ENCODE results near the gene RFX5.
"Not testable (repeated sequence)": the region's sequence is repeated elsewhere in the genome, so short reads cannot be mapped to it uniquely, and the experiment has no call there.

- not testable (repeated sequence) for TF ChIP-seq MYC (CRISPR knock-in tag; IDR thresholded peaks at IDR 0.05; ENCODE audit: borderline replicate concordance); HDAC6 (IDR thresholded peaks at IDR 0.05; ENCODE audit: low read depth, low read length); EED (CRISPR knock-in tag; IDR thresholded peaks at IDR 0.05); POLR2AphosphoS5 (IDR thresholded peaks at IDR 0.05; ENCODE audit: low read depth, low read length); ZFP1 (CRISPR knock-in tag; IDR thresholded peaks at IDR 0.05); ARHGAP35 (CRISPR knock-in tag; IDR thresholded peaks at IDR 0.05; ENCODE audit: borderline replicate concordance); RXRA (CRISPR knock-in tag; IDR thresholded peaks at IDR 0.05); ZNF644 (CRISPR knock-in tag; IDR thresholded peaks at IDR 0.05; ENCODE audit: low read depth); ESRRA (CRISPR knock-in tag; IDR thresholded peaks at IDR 0.05; ENCODE audit: low read depth)
Observed at GRCh38 chr1:151396265-151396664, 49.2 kb upstream of the RFX5 start.

Data from HepG2 (cell line).